Tibial nerve (tissue), 4 donors: ENCODE results near the gene VWA7. TPM values are rescaled to one million over a fixed set of nuclear protein-coding genes. Genes with fewer than 3 reads are reported as not detected.

Source experiments
- DNase-seq, 2 donors: peaks; one replicate each; pipeline ENCODE4 v3.0.0-alpha.2; 2019; ENCODE audit warnings: low spot score in 2 of 2
- H3K27ac ChIP-seq, 4 donors: fragments of 200-600 bp; sonication (generic) in 3 of 4; one replicate each; pipeline ENCODE4 v1.5.1; 2017 to 2019; ENCODE audit warnings: mild to moderate bottlenecking in 1 of 4
- H3K27me3 ChIP-seq, 2 donors: fragments of 200-600 bp; sonication (generic) in 1 of 2; one replicate each; pipeline versions ENCODE4 v1.5.1 to v1.6.0; 2017 to 2019
- H3K36me3 ChIP-seq, 3 donors: fragments of 200-600 bp; sonication (generic); one replicate each; pipeline ENCODE4 v1.5.1; 2018 to 2019
- H3K4me1 ChIP-seq, 4 donors: fragments of 200-600 bp; sonication (generic) in 3 of 4; one replicate each; pipeline ENCODE4 v1.5.1; 2017 to 2019
- H3K4me3 ChIP-seq, 4 donors: fragments of 200-600 bp; sonication (generic) in 3 of 4; one replicate each; pipeline ENCODE4 v1.5.1; 2017 to 2019; ENCODE audit warnings: mild to moderate bottlenecking in 1 of 4, moderate library complexity in 1 of 4
- H3K9me3 ChIP-seq, 4 donors: fragments of 200-600 bp; sonication (generic) in 3 of 4; one replicate each; pipeline ENCODE4 v1.5.1; 2017 to 2019
- EP300 ChIP-seq, 2 donors: sonication (generic); formaldehyde crosslinking; IDR thresholded peaks; one replicate each; pipeline ENCODE4 v1.6.1; 2017; ENCODE audit warnings: antibody characterized with exemption in 2 of 2, mild to moderate bottlenecking in 1 of 2
- POLR2A ChIP-seq, 2 donors: fragments of 450-650 bp; IDR thresholded peaks; one replicate each; pipeline ENCODE4 v1.6.1; 2017; ENCODE audit warnings: antibody characterized with exemption in 2 of 2, mild to moderate bottlenecking in 2 of 2, moderate library complexity in 2 of 2
- WGBS, 2 donors: methylation state at CpG; one replicate each; pipeline ENCODE4 v1.1.5; 2018; 5-methylcytosine and 5-hydroxymethylcytosine counted together
- total RNA-seq, 4 donors: library from RNA; depleted of rRNA; stranded (reverse); fragments of >200 nt; gene quantifications; one replicate each; pipeline ENCODE4 v1.1.0, GENCODE V29; 2016
- TF ChIP-seq, protein P1 (sequence below), 5 experiments: fragments of 200-600 bp in 3 of 5; fragments of 450-650 bp in 2 of 5; sonication (generic) in 3 of 5; IDR thresholded peaks; one replicate each; pipeline ENCODE4 v1.5.1; 2016 to 2019; ENCODE audit warnings: antibody characterized with exemption in 5 of 5, mild to moderate bottlenecking in 3 of 5, moderate library complexity in 2 of 5

Gene VWA7
- total RNA-seq, 4 donors from 2014 or later, result 0.21 to 0.66 (median 0.35) TPM

DNA sequence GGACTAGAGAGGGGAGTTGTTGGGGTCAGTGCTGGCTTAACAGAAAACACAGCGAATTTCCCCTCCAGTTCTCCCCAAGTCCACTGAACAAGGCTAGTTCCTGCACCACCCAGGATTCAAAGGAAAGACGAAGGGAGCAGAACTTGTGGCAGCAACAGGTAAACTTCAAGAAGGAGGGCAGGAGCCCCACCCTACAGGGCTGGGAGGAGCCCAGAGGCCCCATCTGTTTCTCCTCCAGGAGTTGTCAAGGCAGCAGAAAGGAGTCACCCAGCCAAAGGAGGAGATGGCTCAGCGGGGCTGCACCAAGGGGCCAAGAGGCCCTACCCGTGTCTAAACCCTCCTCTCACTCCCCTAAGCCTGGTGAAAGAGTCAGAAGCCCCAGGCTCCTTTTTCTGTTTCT, 12.9 kb downstream of the VWA7 start:
- H3K4me3 ChIP-seq, result no peak overlapping the region
- 81 to 84% methylated on average over 4 of the region's 4 CpGs for WGBS, 2 donors
- TF ChIP-seq, protein P1, sequence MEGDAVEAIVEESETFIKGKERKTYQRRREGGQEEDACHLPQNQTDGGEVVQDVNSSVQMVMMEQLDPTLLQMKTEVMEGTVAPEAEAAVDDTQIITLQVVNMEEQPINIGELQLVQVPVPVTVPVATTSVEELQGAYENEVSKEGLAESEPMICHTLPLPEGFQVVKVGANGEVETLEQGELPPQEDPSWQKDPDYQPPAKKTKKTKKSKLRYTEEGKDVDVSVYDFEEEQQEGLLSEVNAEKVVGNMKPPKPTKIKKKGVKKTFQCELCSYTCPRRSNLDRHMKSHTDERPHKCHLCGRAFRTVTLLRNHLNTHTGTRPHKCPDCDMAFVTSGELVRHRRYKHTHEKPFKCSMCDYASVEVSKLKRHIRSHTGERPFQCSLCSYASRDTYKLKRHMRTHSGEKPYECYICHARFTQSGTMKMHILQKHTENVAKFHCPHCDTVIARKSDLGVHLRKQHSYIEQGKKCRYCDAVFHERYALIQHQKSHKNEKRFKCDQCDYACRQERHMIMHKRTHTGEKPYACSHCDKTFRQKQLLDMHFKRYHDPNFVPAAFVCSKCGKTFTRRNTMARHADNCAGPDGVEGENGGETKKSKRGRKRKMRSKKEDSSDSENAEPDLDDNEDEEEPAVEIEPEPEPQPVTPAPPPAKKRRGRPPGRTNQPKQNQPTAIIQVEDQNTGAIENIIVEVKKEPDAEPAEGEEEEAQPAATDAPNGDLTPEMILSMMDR (IDR thresholded peaks at IDR 0.05), result no peak
- TF ChIP-seq POLR2A (IDR thresholded peaks at IDR 0.05) (no peak), EP300 (IDR thresholded peaks at IDR 0.05) (no peak)
- DNase-seq, result no peak
- peaks cover 0 to 37% (median 0%) of the 10 kb centered on the region in 3 donors for H3K36me3 ChIP-seq
- peaks cover 0 to 21% (median 0%) of the 10 kb centered on the region in 4 donors for H3K4me1 ChIP-seq
- H3K9me3 ChIP-seq, result no peaks in the 10 kb centered on the region
- no peaks in the 10 kb centered on the region for H3K27me3 ChIP-seq
- H3K27ac ChIP-seq, result no peak overlapping the region

DNA sequence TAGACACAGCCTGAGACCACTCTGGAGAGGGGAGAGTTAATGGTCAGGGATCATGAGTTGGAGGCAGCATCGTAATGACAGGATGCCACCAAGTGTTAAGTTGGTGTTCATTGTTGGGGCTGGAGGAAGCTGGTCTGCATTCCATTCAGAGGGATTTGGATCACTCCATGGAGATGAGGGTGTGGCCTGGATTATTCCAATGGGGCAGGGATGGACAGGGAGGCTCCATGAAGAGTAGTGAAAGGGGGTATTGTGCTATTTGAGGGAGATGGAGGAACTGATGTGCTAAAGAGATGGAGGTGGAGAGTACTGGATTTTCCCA, 13.5 kb downstream of the VWA7 start:
- Histone ChIP-seq H3K4me3 (no peak overlapping the region), H3K27ac (peak overlapping the region in 2 of 4 donors; percentile 54 to 61), H3K9me3 (no peaks in the 10 kb centered on the region), H3K27me3 (no peaks in the 10 kb centered on the region), H3K36me3 (peaks cover 0 to 44% (median 0%) of the 10 kb centered on the region in 3 donors), H3K4me1 (peaks cover 0 to 21% (median 0%) of the 10 kb centered on the region in 4 donors)
- no peak for TF ChIP-seq EP300 (IDR thresholded peaks at IDR 0.05)
- TF ChIP-seq, protein P1 (IDR thresholded peaks at IDR 0.05), result no peak
- no peak for TF ChIP-seq POLR2A (IDR thresholded peaks at IDR 0.05)
- no peak for DNase-seq
- 5 to 10% methylated on average over 1 of the region's 1 CpG for WGBS, 2 donors

DNA sequence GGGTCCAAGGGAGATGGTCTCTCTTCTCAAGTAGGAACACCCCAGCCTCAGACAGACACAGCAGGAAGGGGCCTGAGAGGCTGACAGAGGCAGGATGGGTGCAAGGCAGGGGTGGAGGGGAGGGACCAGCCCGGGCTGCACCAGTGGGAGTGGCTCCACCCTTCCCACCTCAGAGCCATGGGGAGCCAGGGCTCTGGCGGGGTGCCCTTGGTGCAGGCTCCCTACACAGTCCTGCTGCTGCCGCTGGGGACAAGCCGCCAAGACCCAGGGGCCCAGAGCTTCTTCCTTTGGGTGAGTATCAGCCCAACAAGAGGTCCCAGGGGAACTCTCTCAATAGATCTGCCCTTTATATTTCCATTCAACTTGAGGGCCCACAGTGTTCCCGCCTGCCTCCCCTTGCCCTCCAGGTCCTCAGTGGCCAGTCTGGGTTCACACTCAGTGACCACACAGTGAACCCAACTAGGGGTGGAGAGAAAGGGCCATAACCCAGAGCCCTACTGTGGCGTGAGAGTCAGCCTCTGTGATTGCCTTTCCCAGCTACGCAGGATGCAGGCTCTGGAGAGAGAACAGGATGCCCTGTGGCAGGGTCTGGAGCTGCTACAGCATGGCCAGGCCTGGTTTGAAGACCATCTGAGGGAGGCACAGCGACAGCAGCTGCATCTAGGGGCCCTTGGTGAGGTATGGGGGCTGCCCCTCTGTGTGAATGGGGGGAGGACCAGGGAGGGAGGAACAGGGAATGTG, 14.1 kb downstream of the VWA7 start:
- TF ChIP-seq EP300 (IDR thresholded peaks at IDR 0.05) (no peak), POLR2A (IDR thresholded peaks at IDR 0.05) (no peak)
- TF ChIP-seq, protein P1 (IDR thresholded peaks at IDR 0.05), result no peak

DNA sequence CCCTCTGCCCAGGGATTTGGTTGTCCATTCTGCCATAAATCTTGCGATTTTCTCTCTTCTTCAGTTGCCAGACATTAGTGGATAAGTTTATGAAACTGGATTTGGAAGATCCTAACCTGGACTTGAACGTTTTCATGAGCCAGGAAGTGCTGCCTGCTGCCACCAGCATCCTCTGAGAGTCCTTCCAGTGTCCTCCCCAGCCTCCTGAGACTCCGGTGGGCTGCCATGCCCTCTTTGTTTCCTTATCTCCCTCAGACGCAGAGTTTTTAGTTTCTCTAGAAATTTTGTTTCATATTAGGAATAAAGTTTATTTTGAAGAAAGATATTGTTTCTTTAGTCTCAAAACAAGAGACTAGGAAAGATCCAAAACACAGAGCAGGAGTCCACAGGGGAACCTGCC, 14.8 kb downstream of the VWA7 start, which contains the start of gene SAPCD1:
TSS of gene SAPCD1 (plus strand) at position 301 of the 400 bp plus-strand sequence. CDS start 399 bp downstream, outside the sequence.
- H3K4me3 ChIP-seq, result no peak within 1 kb of the TSS
- WGBS, 2 donors, result 76 to 77% methylated on average over 4 of the region's 4 CpGs
- H3K27me3 ChIP-seq, result no peaks in the 10 kb centered on the region
- peak within 1 kb of the TSS in 2 of 4 donors; percentile 54 to 61 for H3K27ac ChIP-seq
- DNase-seq, result no peak
- no peaks in the 10 kb centered on the region for H3K9me3 ChIP-seq
- TF ChIP-seq EP300 (IDR thresholded peaks at IDR 0.05) (no peak), POLR2A (IDR thresholded peaks at IDR 0.05) (no peak)
- TF ChIP-seq, protein P1 (IDR thresholded peaks at IDR 0.05), result no peak
- H3K36me3 ChIP-seq, result peaks cover 0 to 45% (median 0%) of the 10 kb centered on the region in 3 donors
- H3K4me1 ChIP-seq, result peaks cover 0 to 21% (median 0%) of the 10 kb centered on the region in 4 donors

More for the DNA sequence above, 14.1 kb downstream of the VWA7 start:
- H3K4me3 ChIP-seq, result no peak overlapping the region
- no peaks in the 10 kb centered on the region for H3K9me3 ChIP-seq
- H3K27me3 ChIP-seq, result no peaks in the 10 kb centered on the region
- no peak for DNase-seq
- peaks cover 0 to 21% (median 0%) of the 10 kb centered on the region in 4 donors for H3K4me1 ChIP-seq
- H3K36me3 ChIP-seq, result peaks cover 0 to 45% (median 0%) of the 10 kb centered on the region in 3 donors
- peak overlapping the region in 2 of 4 donors; percentile 54 to 61 for H3K27ac ChIP-seq
- 40 to 61% methylated on average over 4 to 7 of the region's 8 CpGs for WGBS, 2 donors

DNA sequence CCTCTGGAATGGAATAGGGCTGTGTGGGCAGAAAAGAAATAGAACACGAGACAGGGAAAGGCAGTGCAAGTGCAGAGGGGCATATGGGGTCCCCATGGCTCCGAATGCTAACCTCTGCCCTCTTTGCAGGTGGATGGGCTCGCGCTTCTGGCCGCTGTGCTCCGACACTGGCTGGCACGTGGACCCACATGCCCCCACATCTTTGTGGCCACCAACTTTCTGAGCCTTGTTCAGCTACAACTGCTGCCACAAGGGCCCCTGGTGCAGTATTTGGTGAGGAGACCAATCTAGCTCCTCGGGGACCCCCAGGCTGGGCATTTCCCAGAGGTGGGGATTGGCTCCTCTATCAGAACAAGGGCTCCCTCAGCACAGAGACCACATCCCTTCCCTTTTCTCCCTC, 15.8 kb downstream of the VWA7 start:
- Histone ChIP-seq H3K4me3 (no peak overlapping the region), H3K36me3 (peaks cover 0 to 45% (median 0%) of the 10 kb centered on the region in 3 donors), H3K4me1 (peaks cover 0 to 16% (median 0%) of the 10 kb centered on the region in 4 donors), H3K27me3 (no peaks in the 10 kb centered on the region), H3K27ac (no peak overlapping the region), H3K9me3 (no peaks in the 10 kb centered on the region)
- TF ChIP-seq, protein P1 (IDR thresholded peaks at IDR 0.05), result no peak
- TF ChIP-seq POLR2A (IDR thresholded peaks at IDR 0.05), result no peak
- no peak for TF ChIP-seq EP300 (IDR thresholded peaks at IDR 0.05)
- WGBS, 2 donors, result 89 to 93% methylated on average over 8 of the region's 8 CpGs
- DNase-seq, result no peak
